NCI-H226 (cell line): ENCODE results near the gene LCAT.

Source experiments
- DNase-seq: peaks from one replicate; pipeline ENCODE4 v3.0.0-alpha.2; 2015

LCAT gene

DNA sequence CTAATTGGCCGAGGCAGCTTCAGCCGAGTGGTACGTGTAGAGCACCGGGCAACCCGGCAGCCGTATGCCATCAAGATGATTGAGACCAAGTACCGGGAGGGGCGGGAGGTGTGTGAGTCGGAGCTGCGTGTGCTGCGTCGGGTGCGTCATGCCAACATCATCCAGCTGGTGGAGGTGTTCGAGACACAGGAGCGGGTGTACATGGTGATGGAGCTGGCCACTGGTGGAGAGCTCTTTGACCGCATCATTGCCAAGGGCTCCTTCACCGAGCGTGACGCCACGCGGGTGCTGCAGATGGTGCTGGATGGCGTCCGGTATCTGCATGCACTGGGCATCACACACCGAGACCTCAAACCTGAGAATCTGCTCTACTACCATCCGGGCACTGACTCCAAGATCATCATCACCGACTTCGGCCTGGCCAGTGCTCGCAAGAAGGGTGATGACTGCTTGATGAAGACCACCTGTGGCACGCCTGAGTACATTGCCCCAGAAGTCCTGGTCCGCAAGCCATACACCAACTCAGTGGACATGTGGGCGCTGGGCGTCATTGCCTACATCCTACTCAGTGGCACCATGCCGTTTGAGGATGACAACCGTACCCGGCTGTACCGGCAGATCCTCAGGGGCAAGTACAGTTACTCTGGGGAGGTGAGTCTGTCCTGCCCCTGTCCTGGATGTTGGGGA is 34.7 kb downstream of the LCAT start:
- no peak for DNase-seq

- DNase-seq = no peak
Measured at GRCh38 chr16:67907397-67908180, 36.3 kb downstream of the LCAT start.

GRCh38 chr16:67902831-67903230 is 41.1 kb downstream of the LCAT start:
- DNase-seq = no peak

DNA sequence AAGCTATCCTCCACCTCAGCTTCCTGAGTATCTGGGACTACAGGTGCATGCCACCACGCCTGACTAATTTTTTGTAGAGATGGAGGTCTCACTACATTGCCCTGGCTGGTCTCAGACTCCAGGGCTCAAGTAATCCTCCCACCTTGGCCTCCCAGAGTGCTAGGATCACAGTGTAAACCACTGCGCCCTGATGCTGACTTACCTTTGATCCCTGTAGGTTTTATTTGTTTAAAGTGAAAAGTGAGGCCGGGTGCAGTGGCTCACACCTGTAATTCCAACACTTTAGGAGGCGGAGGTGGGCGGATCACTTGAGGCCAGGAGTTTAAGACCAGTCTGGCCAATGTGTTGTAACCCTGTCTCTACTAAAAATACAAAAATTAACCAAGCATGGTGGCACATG is 42.2 kb downstream of the LCAT start:
- DNase-seq = no peak

- no peak for DNase-seq
Measured at GRCh38 chr16:67897231-67897630, 46.7 kb downstream of the LCAT start.

- DNase-seq = no peak
Measured at GRCh38 chr16:67893743-67894399, 50.0 kb downstream of the LCAT start.

GRCh38 chr16:67892899-67893742 is 50.8 kb downstream of the LCAT start, which contains the start of gene PSKH1:
Gene PSKH1 (plus strand): TSS chr16:67893254. CDS start chr16:67908750, 15,496 bp downstream.
- peak; percentile 88 for DNase-seq

DNA sequence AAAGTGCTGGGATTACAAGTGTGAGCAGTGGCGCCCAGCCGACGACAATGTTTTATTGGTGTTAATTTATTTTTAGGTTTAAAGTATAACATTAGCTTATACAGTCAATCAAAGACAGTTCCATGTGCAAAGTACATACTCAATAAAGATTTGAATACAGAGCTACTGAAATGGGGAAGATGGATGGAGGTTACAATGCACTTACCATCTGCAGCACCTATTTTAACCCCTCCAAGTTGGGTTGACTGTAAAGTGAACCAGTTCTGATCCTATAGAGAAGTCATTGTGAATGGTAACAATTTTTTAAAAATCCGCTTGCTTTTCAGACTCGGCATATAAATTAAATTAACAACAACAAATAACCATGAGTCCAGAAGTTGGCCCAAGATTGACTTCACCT is 51.5 kb downstream of the LCAT start:
- DNase-seq = no peak
